ENCODE results near the gene SLC22A12. TPM values are rescaled to one million over a fixed set of nuclear protein-coding genes. Genes with fewer than 3 reads are reported as not detected.
A peak's percentile ranks its signal among the peaks of the same experiment; 100 is the strongest.

Gene SLC22A12
- total and polyA plus RNA-seq, 2 donors from 2014 or later, result 5.3 to 85.9 TPM

DNA sequence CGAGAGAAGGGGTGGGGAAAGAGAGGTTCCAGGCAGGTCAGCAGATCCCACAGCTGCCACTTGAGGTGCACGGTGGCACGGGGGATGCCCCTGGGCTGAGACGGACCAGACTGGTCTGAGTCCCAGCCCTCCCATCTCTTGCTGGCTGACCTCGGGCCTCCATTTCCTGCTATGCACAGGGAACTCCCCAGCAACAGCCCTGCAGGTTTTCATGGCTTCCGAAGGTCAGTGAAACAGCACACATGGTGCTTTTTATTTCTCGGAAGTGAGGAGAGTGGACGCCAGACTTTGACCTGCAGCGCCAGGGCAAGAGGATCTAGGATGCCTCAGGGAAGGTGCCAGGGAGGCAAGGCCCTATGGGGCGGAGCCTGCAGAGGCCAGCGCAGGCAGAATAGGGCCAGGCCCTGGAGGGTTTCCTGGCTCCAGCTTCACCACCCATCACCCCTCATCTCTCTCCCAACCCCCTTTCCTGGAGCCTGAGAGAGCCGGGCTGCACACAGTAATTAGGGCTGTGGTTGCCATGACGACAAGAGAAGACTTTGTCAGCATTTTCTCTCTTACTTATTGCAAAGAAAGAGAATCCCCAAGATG lies 29.5 kb downstream of the SLC22A12 start:
- peak overlapping the region; percentile 74 to 87 for H3K27ac ChIP-seq (ENCODE audit: low read depth in 2 of 2, low read length in 2 of 2)
- TF ChIP-seq, protein P1, sequence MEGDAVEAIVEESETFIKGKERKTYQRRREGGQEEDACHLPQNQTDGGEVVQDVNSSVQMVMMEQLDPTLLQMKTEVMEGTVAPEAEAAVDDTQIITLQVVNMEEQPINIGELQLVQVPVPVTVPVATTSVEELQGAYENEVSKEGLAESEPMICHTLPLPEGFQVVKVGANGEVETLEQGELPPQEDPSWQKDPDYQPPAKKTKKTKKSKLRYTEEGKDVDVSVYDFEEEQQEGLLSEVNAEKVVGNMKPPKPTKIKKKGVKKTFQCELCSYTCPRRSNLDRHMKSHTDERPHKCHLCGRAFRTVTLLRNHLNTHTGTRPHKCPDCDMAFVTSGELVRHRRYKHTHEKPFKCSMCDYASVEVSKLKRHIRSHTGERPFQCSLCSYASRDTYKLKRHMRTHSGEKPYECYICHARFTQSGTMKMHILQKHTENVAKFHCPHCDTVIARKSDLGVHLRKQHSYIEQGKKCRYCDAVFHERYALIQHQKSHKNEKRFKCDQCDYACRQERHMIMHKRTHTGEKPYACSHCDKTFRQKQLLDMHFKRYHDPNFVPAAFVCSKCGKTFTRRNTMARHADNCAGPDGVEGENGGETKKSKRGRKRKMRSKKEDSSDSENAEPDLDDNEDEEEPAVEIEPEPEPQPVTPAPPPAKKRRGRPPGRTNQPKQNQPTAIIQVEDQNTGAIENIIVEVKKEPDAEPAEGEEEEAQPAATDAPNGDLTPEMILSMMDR (IDR thresholded peaks at IDR 0.05; ENCODE audit: borderline replicate concordance, extremely low read depth, insufficient read depth), result no peak
- peaks cover 0 to 5% (median 2%) of the 10 kb centered on the region in 3 donors for H3K36me3 ChIP-seq (ENCODE audit: control insufficient read depth in 2 of 3, insufficient read depth in 3 of 3, low read length in 3 of 3)
- no peaks in the 10 kb centered on the region for H3K9me3 ChIP-seq (ENCODE audit: control insufficient read depth in 2 of 3, insufficient read depth in 1 of 3, low read length in 3 of 3)
- peak overlapping the region in 1 of 3 donors; percentile 4 for H3K9ac ChIP-seq (ENCODE audit: low read length in 3 of 3)
- H3K4me3 ChIP-seq (ENCODE audit: low read length in 3 of 3), result peak overlapping the region; percentile 6 to 57 (median 28)
- intact Hi-C loops (cut with DNase I), result no loop called here
- FAIRE-seq, result no peak
- peak in 4 of 5 donors; percentile 83 to 97 (median 89) for DNase-seq
- H3K4me1 ChIP-seq (ENCODE audit: control insufficient read depth in 2 of 3, insufficient read depth in 2 of 3, low read depth in 1 of 3, low read length in 3 of 3), result peaks cover 4 to 26% (median 25%) of the 10 kb centered on the region in 3 donors
- no peaks in the 10 kb centered on the region for H3K27me3 ChIP-seq (ENCODE audit: control insufficient read depth, insufficient read depth, low read length)

DNA sequence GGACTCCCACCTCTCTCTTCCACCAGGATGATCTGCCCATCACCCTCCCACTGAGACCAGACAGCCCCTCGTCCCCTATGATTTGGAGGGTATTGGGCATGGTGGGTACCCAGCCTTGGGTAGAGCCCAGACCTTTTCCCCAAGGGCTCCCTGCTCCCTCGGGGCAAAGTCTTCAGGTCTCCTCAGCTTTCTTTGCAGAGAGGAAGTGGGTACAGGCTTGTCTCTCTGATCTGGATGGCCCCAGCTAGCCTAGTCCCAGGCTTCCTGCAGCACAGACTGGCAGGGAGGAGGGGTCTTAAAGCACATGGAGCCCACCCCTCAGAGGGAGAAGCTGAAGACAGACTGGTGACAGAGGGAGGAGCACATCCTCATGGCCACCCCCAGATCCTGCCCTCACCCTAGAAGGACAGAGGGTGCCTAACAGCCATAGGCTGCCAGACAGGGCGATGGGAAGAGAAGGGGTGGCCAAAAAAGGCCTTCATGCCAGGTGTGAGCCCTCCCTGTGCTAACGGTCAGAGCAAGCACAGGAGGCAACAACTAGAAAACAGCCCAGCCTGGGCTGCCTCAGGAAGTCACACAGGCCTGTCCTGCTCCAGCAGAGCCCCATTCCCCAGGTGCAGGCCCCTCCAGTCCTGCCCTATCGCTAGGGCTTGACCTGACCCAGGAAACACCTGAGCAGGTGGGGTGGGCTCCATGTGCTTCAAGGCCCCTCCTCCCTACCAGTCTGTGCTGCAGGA lies 30.4 kb downstream of the SLC22A12 start:
- no peak for DNase-seq

DNA sequence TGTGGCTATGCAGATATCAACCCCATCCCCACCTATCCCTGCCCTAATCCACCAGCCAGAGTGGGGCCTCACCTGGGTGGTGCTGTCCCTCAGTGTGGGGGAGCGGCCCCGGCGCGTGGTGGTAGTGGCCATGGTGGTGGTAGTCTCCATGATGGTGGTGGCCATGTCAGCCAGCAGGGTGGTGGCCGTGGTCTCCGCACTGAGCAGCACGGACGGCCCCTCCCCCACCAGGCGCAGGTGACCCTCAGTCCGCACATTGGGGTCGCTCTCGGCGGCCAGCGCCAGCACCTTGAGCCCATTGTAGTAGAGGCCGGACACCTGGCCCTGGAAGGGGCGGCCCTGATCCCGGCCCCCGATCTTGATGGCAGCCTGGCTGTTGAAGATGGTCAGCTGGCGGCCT lies 31.7 kb downstream of the SLC22A12 start:
- DNase-seq, result no peak

More for the DNA sequence above, 30.4 kb downstream of the SLC22A12 start:
- Histone ChIP-seq H3K36me3 (ENCODE audit: control insufficient read depth in 2 of 3, insufficient read depth in 3 of 3, low read length in 3 of 3) (peaks cover 0 to under 1% (median 0%) of the 10 kb centered on the region in 3 donors), H3K9ac (ENCODE audit: low read length in 3 of 3) (no peak overlapping the region), H3K9me3 (ENCODE audit: control insufficient read depth in 2 of 3, insufficient read depth in 1 of 3, low read length in 3 of 3) (no peaks in the 10 kb centered on the region), H3K4me3 (ENCODE audit: low read length in 3 of 3) (no peak overlapping the region), H3K27me3 (ENCODE audit: control insufficient read depth, insufficient read depth, low read length) (no peaks in the 10 kb centered on the region), H3K27ac (ENCODE audit: low read depth in 2 of 2, low read length in 2 of 2) (peak overlapping the region; percentile 72 to 74), H3K4me1 (ENCODE audit: control insufficient read depth in 2 of 3, insufficient read depth in 2 of 3, low read depth in 1 of 3, low read length in 3 of 3) (peaks cover 4 to 26% (median 25%) of the 10 kb centered on the region in 3 donors)
- no peak for FAIRE-seq
- intact Hi-C loops (cut with DNase I), result no loop called here
- TF ChIP-seq, protein P1 (IDR thresholded peaks at IDR 0.05; ENCODE audit: borderline replicate concordance, extremely low read depth, insufficient read depth), result no peak

More for the DNA sequence above, 31.7 kb downstream of the SLC22A12 start:
- intact Hi-C loops (cut with DNase I), result no loop called here
- Histone ChIP-seq H3K4me3 (ENCODE audit: low read length in 3 of 3) (no peak overlapping the region), H3K9ac (ENCODE audit: low read length in 3 of 3) (no peak overlapping the region), H3K9me3 (ENCODE audit: control insufficient read depth in 2 of 3, insufficient read depth in 1 of 3, low read length in 3 of 3) (no peaks in the 10 kb centered on the region), H3K4me1 (ENCODE audit: control insufficient read depth in 2 of 3, insufficient read depth in 2 of 3, low read depth in 1 of 3, low read length in 3 of 3) (peaks cover 4 to 26% (median 25%) of the 10 kb centered on the region in 3 donors), H3K27me3 (ENCODE audit: control insufficient read depth, insufficient read depth, low read length) (no peaks in the 10 kb centered on the region), H3K36me3 (ENCODE audit: control insufficient read depth in 2 of 3, insufficient read depth in 3 of 3, low read length in 3 of 3) (no peaks in the 10 kb centered on the region), H3K27ac (ENCODE audit: low read depth in 2 of 2, low read length in 2 of 2) (no peak overlapping the region)
- TF ChIP-seq, protein P1 (IDR thresholded peaks at IDR 0.05; ENCODE audit: borderline replicate concordance, extremely low read depth, insufficient read depth), result no peak
- no peak for FAIRE-seq

All from kidney (tissue), 14 donors.